Measurements from ENCODE around the gene SPATA4. TPM values are rescaled to one million over a fixed set of nuclear protein-coding genes. Genes with fewer than 3 reads are reported as not detected.

Gene SPATA4
- under 1 TPM in 1 of 2 donors, not detected in 1; under 0.01 TPM for total RNA-seq

GRCh38 chr4:176195184-176195978 lies at the start of gene SPATA4:
TSS of gene SPATA4 (minus strand) at chr4:176195585. CDS start at chr4:176195562, 23 bp downstream.

Other genes with a start within 250 kb of the SPATA4 start
- gene WDR17, start 129.7 kb downstream of the SPATA4 start, total RNA-seq: 1 to 10 TPM; 3.1 to 7.3 TPM
- not detected for gene ASB5, start 73.6 kb upstream of the SPATA4 start, total RNA-seq
- gene SPCS3, start 124.4 kb upstream of the SPATA4 start, total RNA-seq: 10 to 100 TPM; 45.4 to 80.9 TPM